Measurements from ENCODE around the gene ATR. TPM values are rescaled to one million over a fixed set of nuclear protein-coding genes. Genes with fewer than 3 reads are reported as not detected.
"Not testable (repeated sequence)": the region's sequence is repeated elsewhere in the genome, so short reads cannot be mapped to it uniquely, and the experiment has no call there.

The ATR gene
- total and polyA plus RNA-seq, 4 donors, result 3.1 to 30.0 (median 14.8) TPM

GRCh38 chr3:142566096-142566495 lies 12.4 kb downstream of the ATR start:
- no peak overlapping the region for H3K4me3 ChIP-seq (ENCODE audit: low read length in 2 of 2)
- H3K9me3 ChIP-seq (ENCODE audit: control insufficient read depth, low read length), result no peaks in the 10 kb centered on the region
- peaks cover 0 to 2% of the 10 kb centered on the region in 2 donors for H3K36me3 ChIP-seq (ENCODE audit: control insufficient read depth in 1 of 2, insufficient read depth in 2 of 2, low read length in 1 of 2)
- 90 to 94% methylated on average over 3 of the region's 3 CpGs for WGBS, 2 donors
- intact Hi-C loops (cut with DNase I), result no loop called here
- no peak overlapping the region for H3K27ac ChIP-seq (ENCODE audit: low read depth in 1 of 2, low read length in 2 of 2)
- no peaks in the 10 kb centered on the region for H3K4me1 ChIP-seq (ENCODE audit: control insufficient read depth in 1 of 2, insufficient read depth in 2 of 2, low read length in 2 of 2)
- DNase-seq (no peak), ATAC-seq (ENCODE audit: low FRiP score) (no peak)
- no peaks in the 10 kb centered on the region for H3K27me3 ChIP-seq (ENCODE audit: control insufficient read depth in 1 of 2, insufficient read depth in 2 of 2, low read length in 1 of 2)

- intact Hi-C loops (cut with DNase I), result no loop called here
- H3K4me3 ChIP-seq (ENCODE audit: low read length in 2 of 2), result no peak overlapping the region
- ATAC-seq (ENCODE audit: low FRiP score) (no peak), DNase-seq (no peak)
- no peaks in the 10 kb centered on the region for H3K27me3 ChIP-seq (ENCODE audit: control insufficient read depth in 1 of 2, insufficient read depth in 2 of 2, low read length in 1 of 2)
- no peaks in the 10 kb centered on the region for H3K9me3 ChIP-seq (ENCODE audit: control insufficient read depth, low read length)
- WGBS, 2 donors, result 83 to 95% methylated on average over 4 of the region's 4 CpGs
- peaks cover 0 to 2% of the 10 kb centered on the region in 2 donors for H3K36me3 ChIP-seq (ENCODE audit: control insufficient read depth in 1 of 2, insufficient read depth in 2 of 2, low read length in 1 of 2)
- H3K4me1 ChIP-seq (ENCODE audit: control insufficient read depth in 1 of 2, insufficient read depth in 2 of 2, low read length in 2 of 2), result no peaks in the 10 kb centered on the region
- no peak overlapping the region for H3K27ac ChIP-seq (ENCODE audit: low read depth in 1 of 2, low read length in 2 of 2)
Measured at GRCh38 chr3:142563496-142563997, 15.0 kb downstream of the ATR start.

GRCh38 chr3:142560118-142560517 lies 18.4 kb downstream of the ATR start:
- H3K36me3 ChIP-seq (ENCODE audit: control insufficient read depth in 1 of 2, insufficient read depth in 2 of 2, low read length in 1 of 2), result peaks cover 0 to 2% of the 10 kb centered on the region in 2 donors

GRCh38 chr3:142553741-142554140 lies 24.8 kb downstream of the ATR start:
- DNase-seq (no peak), ATAC-seq (ENCODE audit: low FRiP score) (no peak)
- Histone ChIP-seq H3K4me3 (ENCODE audit: low read length in 2 of 2) (no peak overlapping the region), H3K27ac (ENCODE audit: low read depth in 1 of 2, low read length in 2 of 2) (no peak overlapping the region), H3K27me3 (ENCODE audit: control insufficient read depth in 1 of 2, insufficient read depth in 2 of 2, low read length in 1 of 2) (no peaks in the 10 kb centered on the region), H3K4me1 (ENCODE audit: control insufficient read depth in 1 of 2, insufficient read depth in 2 of 2, low read length in 2 of 2) (no peaks in the 10 kb centered on the region), H3K9me3 (ENCODE audit: control insufficient read depth, low read length) (no peaks in the 10 kb centered on the region), H3K36me3 (ENCODE audit: control insufficient read depth in 1 of 2, insufficient read depth in 2 of 2, low read length in 1 of 2) (no peaks in the 10 kb centered on the region)
- WGBS, 2 donors, result 95 to 99% methylated on average over 1 of the region's 1 CpG
- intact Hi-C loops (cut with DNase I), result no loop called here

More at GRCh38 chr3:142560118-142560517, 18.4 kb downstream of the ATR start:
- no peak overlapping the region for H3K27ac ChIP-seq (ENCODE audit: low read depth in 1 of 2, low read length in 2 of 2)
- no peak for ATAC-seq (ENCODE audit: low FRiP score)
- H3K9me3 ChIP-seq (ENCODE audit: control insufficient read depth, low read length), result no peaks in the 10 kb centered on the region
- no peaks in the 10 kb centered on the region for H3K27me3 ChIP-seq (ENCODE audit: control insufficient read depth in 1 of 2, insufficient read depth in 2 of 2, low read length in 1 of 2)
- no peak for DNase-seq
- H3K4me1 ChIP-seq (ENCODE audit: control insufficient read depth in 1 of 2, insufficient read depth in 2 of 2, low read length in 2 of 2), result no peaks in the 10 kb centered on the region
- intact Hi-C loops (cut with DNase I), result no loop called here
- H3K4me3 ChIP-seq (ENCODE audit: low read length in 2 of 2), result no peak overlapping the region

GRCh38 chr3:142552579-142552978 lies 26.0 kb downstream of the ATR start:
- H3K4me1 ChIP-seq (ENCODE audit: control insufficient read depth in 1 of 2, insufficient read depth in 2 of 2, low read length in 2 of 2); DNase-seq; H3K36me3 ChIP-seq (ENCODE audit: control insufficient read depth in 1 of 2, insufficient read depth in 2 of 2, low read length in 1 of 2); H3K4me3 ChIP-seq (ENCODE audit: low read length in 2 of 2); H3K27me3 ChIP-seq (ENCODE audit: control insufficient read depth in 1 of 2, insufficient read depth in 2 of 2, low read length in 1 of 2); intact Hi-C loops (cut with DNase I); H3K27ac ChIP-seq (ENCODE audit: low read depth in 1 of 2, low read length in 2 of 2); H3K9me3 ChIP-seq (ENCODE audit: control insufficient read depth, low read length); ATAC-seq (ENCODE audit: low FRiP score): not testable (repeated sequence)
- WGBS, 2 donors, result 95 to 100% methylated on average over 1 of the region's 1 CpG

- H3K4me3 ChIP-seq (ENCODE audit: low read length in 2 of 2), result no peak overlapping the region
- ATAC-seq (ENCODE audit: low FRiP score) (no peak), DNase-seq (no peak)
- H3K36me3 ChIP-seq (ENCODE audit: control insufficient read depth in 1 of 2, insufficient read depth in 2 of 2, low read length in 1 of 2), result no peaks in the 10 kb centered on the region
- 83 to 90% methylated on average over 7 of the region's 7 CpGs for WGBS, 2 donors
- no peaks in the 10 kb centered on the region for H3K9me3 ChIP-seq (ENCODE audit: control insufficient read depth, low read length)
- H3K27me3 ChIP-seq (ENCODE audit: control insufficient read depth in 1 of 2, insufficient read depth in 2 of 2, low read length in 1 of 2), result no peaks in the 10 kb centered on the region
- H3K4me1 ChIP-seq (ENCODE audit: control insufficient read depth in 1 of 2, insufficient read depth in 2 of 2, low read length in 2 of 2), result no peaks in the 10 kb centered on the region
- H3K27ac ChIP-seq (ENCODE audit: low read depth in 1 of 2, low read length in 2 of 2), result no peak overlapping the region
- intact Hi-C loops (cut with DNase I), result no loop called here
Measured at GRCh38 chr3:142549986-142550385, 28.5 kb downstream of the ATR start.

DNA sequence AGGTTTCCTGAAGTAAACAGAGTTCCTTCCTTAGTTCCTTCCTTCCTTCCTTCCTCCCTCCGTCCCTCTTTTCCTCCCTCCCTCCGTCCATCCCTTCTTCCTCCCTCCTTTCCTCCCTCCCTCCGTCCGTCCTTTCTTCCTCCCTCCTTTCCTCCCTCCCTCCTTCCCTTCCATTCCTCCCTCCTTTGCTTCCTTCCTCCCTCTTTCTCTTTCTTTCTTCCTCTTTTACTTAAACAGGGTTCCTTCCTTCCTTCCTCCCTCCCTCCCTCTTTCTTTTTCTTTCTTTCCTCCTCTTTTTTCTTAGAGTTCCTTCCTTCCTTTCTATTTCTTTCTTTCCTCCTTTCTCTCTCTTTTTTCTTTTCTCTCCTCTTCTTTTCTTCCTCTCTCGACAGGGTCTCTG lies 35.2 kb downstream of the ATR start:
- WGBS, 2 donors, result 85 to 95% methylated on average over 5 of the region's 5 CpGs
- Histone ChIP-seq H3K4me1 (ENCODE audit: control insufficient read depth in 1 of 2, insufficient read depth in 2 of 2, low read length in 2 of 2) (no peaks in the 10 kb centered on the region), H3K27ac (ENCODE audit: low read depth in 1 of 2, low read length in 2 of 2) (no peak overlapping the region), H3K9me3 (ENCODE audit: control insufficient read depth, low read length) (no peaks in the 10 kb centered on the region), H3K4me3 (ENCODE audit: low read length in 2 of 2) (no peak overlapping the region), H3K27me3 (ENCODE audit: control insufficient read depth in 1 of 2, insufficient read depth in 2 of 2, low read length in 1 of 2) (no peaks in the 10 kb centered on the region), H3K36me3 (ENCODE audit: control insufficient read depth in 1 of 2, insufficient read depth in 2 of 2, low read length in 1 of 2) (peaks cover 0 to 2% of the 10 kb centered on the region in 2 donors)
- intact Hi-C loops (cut with DNase I), result no loop called here
- ATAC-seq (ENCODE audit: low FRiP score) (no peak), DNase-seq (no peak)

DNA sequence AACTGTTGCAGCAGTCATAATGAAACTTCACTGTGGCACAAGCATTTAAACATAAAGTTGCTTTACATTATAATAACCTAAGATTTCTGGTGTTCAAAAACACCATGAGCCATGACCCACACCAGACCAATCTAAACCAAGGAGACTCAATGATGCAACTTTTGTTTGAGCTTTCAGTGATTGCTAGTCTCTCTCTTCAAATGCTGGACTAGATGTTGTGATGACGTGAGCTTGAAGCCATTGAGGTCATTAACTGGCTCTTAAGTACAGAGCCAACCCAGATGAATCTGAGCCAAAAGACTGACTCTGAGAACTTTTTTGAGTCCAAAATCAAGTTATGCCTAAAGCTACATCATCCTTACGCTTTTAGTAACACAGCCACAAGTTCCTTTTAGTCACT lies 36.5 kb downstream of the ATR start:
- ATAC-seq (ENCODE audit: low FRiP score) (no peak), DNase-seq (no peak)
- Histone ChIP-seq H3K9me3 (ENCODE audit: control insufficient read depth, low read length) (no peaks in the 10 kb centered on the region), H3K36me3 (ENCODE audit: control insufficient read depth in 1 of 2, insufficient read depth in 2 of 2, low read length in 1 of 2) (peaks cover 0 to 2% of the 10 kb centered on the region in 2 donors), H3K4me3 (ENCODE audit: low read length in 2 of 2) (no peak overlapping the region), H3K27me3 (ENCODE audit: control insufficient read depth in 1 of 2, insufficient read depth in 2 of 2, low read length in 1 of 2) (no peaks in the 10 kb centered on the region), H3K4me1 (ENCODE audit: control insufficient read depth in 1 of 2, insufficient read depth in 2 of 2, low read length in 2 of 2) (no peaks in the 10 kb centered on the region), H3K27ac (ENCODE audit: low read depth in 1 of 2, low read length in 2 of 2) (no peak overlapping the region)
- 45 to 52% methylated on average over 2 of the region's 2 CpGs for WGBS, 2 donors
- intact Hi-C loops (cut with DNase I), result no loop called here

GRCh38 chr3:142536519-142536918 lies 42.0 kb downstream of the ATR start:
- no peak overlapping the region for H3K4me3 ChIP-seq (ENCODE audit: low read length in 2 of 2)
- intact Hi-C loops (cut with DNase I), result no loop called here
- no peaks in the 10 kb centered on the region for H3K9me3 ChIP-seq (ENCODE audit: control insufficient read depth, low read length)
- H3K4me1 ChIP-seq (ENCODE audit: control insufficient read depth in 1 of 2, insufficient read depth in 2 of 2, low read length in 2 of 2), result no peaks in the 10 kb centered on the region
- no peaks in the 10 kb centered on the region for H3K27me3 ChIP-seq (ENCODE audit: control insufficient read depth in 1 of 2, insufficient read depth in 2 of 2, low read length in 1 of 2)
- DNase-seq (no peak), ATAC-seq (ENCODE audit: low FRiP score) (no peak)
- WGBS, 2 donors, result 91 to 95% methylated on average over 3 of the region's 3 CpGs
- H3K27ac ChIP-seq (ENCODE audit: low read depth in 1 of 2, low read length in 2 of 2), result no peak overlapping the region
- H3K36me3 ChIP-seq (ENCODE audit: control insufficient read depth in 1 of 2, insufficient read depth in 2 of 2, low read length in 1 of 2), result peaks cover 0 to 3% of the 10 kb centered on the region in 2 donors

Data from aorta (tissue), 5 donors.